GM12891 (cell line): Measurements from ENCODE around the gene LIMS2.

Source experiments
- POLR2A ChIP-seq: IDR thresholded peaks from 2 replicates; pipeline ENCODE4 v1.6.1; 2011; ENCODE audit warnings: low read depth, low read length, control low read depth
- POLR2AphosphoS5 ChIP-seq: IDR thresholded peaks from 2 replicates; pipeline ENCODE4 v1.6.1; 2011; ENCODE audit warnings: low read depth, low read length, control low read depth

GRCh38 chr2:127630864-127631540 lies 44.3 kb downstream of the LIMS2 start:
- TF ChIP-seq POLR2A (no peak), POLR2AphosphoS5 (no peak)
